Activated CD8-positive, alpha-beta memory T cell treated with anti-CD3 and anti-CD28 coated beads for 1 hour (primary cell): ENCODE measurements around the gene SYNGR2.

Source experiments
- DNase-seq, 2 donors: peaks; one replicate each; pipeline ENCODE4 v3.0.0-alpha.2; 2020; ENCODE audit warnings: low read depth in 1 of 2; ENCODE audit errors: extremely low read depth in 1 of 2

Gene SYNGR2

DNA sequence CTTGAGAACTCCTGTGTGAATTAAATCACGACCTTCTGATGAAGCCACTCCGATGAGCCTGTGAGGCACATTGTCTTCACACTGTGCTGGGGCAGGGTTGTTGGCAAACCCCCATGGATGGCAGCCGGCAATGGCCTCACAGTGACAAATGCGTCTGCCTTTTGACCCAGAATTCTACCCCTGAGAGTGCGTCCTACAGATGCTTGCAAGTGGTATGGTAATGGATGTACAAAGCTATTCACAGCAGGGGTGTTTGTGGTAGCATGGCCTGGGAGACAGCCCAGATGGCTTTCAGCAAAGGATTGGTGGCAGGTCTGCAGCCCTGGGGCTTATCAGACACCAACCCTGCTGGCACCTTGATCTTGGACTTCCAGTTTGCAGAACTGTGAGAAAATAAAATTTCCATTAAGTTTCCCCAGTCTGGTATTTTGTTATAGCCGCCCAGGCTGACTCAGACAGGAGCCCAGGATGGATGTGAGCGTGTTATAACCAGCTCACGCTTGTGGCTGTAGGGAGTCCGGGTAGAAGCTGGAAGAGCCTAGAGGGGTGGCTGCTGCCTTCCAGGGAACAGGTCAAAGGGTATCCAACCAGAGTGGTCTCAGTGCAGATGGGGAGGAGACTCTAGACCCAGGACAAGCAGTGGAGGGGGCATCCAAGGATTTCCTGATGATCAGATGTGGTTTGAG is 28.9 kb downstream of the SYNGR2 start:
- DNase-seq: no peak

GRCh38 chr17:78200451-78200850 is 32.1 kb downstream of the SYNGR2 start:
- DNase-seq: no peak

DNA sequence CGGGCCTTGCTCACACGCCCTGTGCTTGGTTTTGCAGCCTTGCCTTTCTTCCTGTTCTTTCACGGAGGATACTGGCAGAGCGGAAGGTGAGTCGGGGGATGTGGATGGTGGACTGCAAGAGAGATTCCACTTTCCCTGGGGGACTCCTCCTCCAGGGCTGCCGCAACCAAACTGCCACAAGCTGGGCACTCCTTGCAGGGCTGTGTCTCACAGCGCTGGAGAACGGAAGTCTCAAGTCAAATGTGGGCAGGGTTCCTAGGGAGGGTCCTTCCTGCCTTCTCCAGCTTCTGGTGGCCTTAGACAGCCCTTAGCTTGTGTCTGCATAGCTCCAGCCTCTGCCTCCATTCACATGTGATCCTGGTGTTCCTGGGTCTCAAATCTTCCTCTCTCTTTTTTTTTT is 34.3 kb downstream of the SYNGR2 start:
- DNase-seq: no peak

DNA sequence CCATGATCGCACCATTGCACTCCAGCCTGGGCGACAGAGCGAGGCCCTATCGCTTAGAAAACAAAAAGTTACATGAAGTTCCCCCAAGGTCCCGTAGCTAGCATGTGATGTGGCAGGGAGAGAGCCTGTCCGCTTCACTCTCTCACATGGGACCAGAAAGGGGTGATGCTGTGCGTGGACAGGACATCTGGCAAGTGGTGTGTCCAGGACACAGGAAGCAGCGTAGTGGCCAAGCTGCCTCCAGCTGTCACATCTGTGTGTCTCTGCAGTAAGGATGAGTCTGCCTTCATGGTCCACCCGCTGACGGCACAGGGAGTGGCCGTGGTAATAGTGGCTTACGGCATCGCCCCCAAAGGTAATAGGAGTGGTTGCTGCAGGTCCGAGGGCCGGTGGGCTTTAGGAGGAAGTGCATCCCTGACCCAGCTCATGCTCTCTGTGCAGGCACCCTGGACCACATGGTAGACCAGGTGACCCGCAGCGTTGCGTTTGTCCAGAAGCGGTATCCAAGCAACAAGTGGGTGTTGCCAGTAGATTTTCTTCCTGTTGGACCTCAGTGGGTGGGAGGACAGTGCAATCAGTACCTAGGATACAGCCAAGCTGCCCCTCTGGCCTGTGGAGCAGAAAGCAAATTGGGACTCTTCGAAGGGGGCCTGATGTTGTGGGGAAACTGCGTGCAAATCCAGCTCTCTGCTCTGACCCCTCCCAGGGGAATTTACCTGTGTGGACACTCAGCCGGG is 36.2 kb downstream of the SYNGR2 start:
- DNase-seq: no peak

- DNase-seq: no peak
These were observed 36.9 kb downstream of the SYNGR2 start for GRCh38 chr17:78205124-78205775.

- DNase-seq: no peak
These were observed 37.9 kb downstream of the SYNGR2 start for GRCh38 chr17:78206298-78206697.

- DNase-seq: no peak
These were observed 40.1 kb downstream of the SYNGR2 start for GRCh38 chr17:78208486-78208885.

- DNase-seq: no peak
These were observed 41.7 kb downstream of the SYNGR2 start for GRCh38 chr17:78210111-78210510.

- DNase-seq: no peak
These were observed 42.7 kb downstream of the SYNGR2 start for GRCh38 chr17:78211032-78211431.

DNA sequence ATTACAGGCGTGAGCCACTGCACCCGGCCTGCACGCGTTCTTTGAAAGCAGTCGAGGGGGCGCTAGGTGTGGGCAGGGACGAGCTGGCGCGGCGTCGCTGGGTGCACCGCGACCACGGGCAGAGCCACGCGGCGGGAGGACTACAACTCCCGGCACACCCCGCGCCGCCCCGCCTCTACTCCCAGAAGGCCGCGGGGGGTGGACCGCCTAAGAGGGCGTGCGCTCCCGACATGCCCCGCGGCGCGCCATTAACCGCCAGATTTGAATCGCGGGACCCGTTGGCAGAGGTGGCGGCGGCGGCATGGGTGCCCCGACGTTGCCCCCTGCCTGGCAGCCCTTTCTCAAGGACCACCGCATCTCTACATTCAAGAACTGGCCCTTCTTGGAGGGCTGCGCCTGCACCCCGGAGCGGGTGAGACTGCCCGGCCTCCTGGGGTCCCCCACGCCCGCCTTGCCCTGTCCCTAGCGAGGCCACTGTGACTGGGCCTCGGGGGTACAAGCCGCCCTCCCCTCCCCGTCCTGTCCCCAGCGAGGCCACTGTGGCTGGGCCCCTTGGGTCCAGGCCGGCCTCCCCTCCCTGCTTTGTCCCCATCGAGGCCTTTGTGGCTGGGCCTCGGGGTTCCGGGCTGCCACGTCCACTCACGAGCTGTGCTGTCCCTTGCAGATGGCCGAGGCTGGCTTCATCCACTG is 45.8 kb downstream of the SYNGR2 start, which contains the start of gene BIRC5:
Gene BIRC5 (plus strand): TSS at position 238 of the 690 bp plus-strand sequence. CDS start 64 bp downstream, at position 302.
- DNase-seq: peak; percentile 71 to 91

DNA sequence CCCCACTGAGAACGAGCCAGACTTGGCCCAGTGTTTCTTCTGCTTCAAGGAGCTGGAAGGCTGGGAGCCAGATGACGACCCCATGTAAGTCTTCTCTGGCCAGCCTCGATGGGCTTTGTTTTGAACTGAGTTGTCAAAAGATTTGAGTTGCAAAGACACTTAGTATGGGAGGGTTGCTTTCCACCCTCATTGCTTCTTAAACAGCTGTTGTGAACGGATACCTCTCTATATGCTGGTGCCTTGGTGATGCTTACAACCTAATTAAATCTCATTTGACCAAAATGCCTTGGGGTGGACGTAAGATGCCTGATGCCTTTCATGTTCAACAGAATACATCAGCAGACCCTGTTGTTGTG is 46.3 kb downstream of the SYNGR2 start:
- DNase-seq: no peak

DNA sequence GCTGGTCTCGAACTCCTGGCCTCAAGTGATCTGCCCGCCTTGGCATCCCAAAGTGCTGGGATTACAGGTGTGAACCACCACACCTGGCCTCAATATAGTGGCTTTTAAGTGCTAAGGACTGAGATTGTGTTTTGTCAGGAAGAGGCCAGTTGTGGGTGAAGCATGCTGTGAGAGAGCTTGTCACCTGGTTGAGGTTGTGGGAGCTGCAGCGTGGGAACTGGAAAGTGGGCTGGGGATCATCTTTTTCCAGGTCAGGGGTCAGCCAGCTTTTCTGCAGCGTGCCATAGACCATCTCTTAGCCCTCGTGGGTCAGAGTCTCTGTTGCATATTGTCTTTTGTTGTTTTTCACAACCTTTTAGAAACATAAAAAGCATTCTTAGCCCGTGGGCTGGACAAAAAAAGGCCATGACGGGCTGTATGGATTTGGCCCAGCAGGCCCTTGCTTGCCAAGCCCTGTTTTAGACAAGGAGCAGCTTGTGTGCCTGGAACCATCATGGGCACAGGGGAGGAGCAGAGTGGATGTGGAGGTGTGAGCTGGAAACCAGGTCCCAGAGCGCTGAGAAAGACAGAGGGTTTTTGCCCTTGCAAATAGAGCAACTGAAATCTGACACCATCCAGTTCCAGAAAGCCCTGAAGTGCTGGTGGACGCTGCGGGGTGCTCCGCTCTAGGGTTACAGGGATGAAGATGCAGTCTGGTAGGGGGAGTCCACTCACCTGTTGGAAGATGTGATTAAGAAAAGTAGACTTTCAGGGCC is 51.2 kb downstream of the SYNGR2 start:
- DNase-seq: no peak
